HUES48 (cell line): ENCODE data around the gene HCFC1R1.

ENCODE experiments used
- H3K27ac ChIP-seq: one replicate; pipeline ENCODE4 v1.7.0; 2013; ENCODE audit warnings: low read depth, low read length, inconsistent platforms
- H3K27me3 ChIP-seq: 2 replicates; pipeline ENCODE4 v1.6.1; 2013; ENCODE audit warnings: mild to moderate bottlenecking, low read length; ENCODE audit not compliant: control insufficient read depth, insufficient read depth
- H3K36me3 ChIP-seq: 2 replicates; pipeline ENCODE4 v1.6.1; 2013; ENCODE audit warnings: low read length; ENCODE audit not compliant: control insufficient read depth, insufficient read depth
- H3K4me1 ChIP-seq: 2 replicates; pipeline ENCODE4 v1.6.1; 2013; ENCODE audit warnings: mild to moderate bottlenecking, low read length; ENCODE audit not compliant: control insufficient read depth, insufficient read depth
- H3K4me3 ChIP-seq: 2 replicates; pipeline ENCODE4 v1.5.1; 2013; ENCODE audit warnings: mild to moderate bottlenecking, low read depth, low read length
- H3K9ac ChIP-seq: 2 replicates; pipeline ENCODE4 v1.6.1; 2013; ENCODE audit warnings: mild to moderate bottlenecking, low read depth, low read length, moderate library complexity
- H3K9me3 ChIP-seq: 2 replicates; pipeline ENCODE4 v1.6.1; 2013; ENCODE audit warnings: low read length; ENCODE audit not compliant: control insufficient read depth, insufficient read depth

The HCFC1R1 gene

GRCh38 chr16:3023415-3023668 is 400 bp downstream of the HCFC1R1 start:
- Histone ChIP-seq H3K4me3 (peak overlapping the region; percentile 98), H3K27me3 (no peaks in the 10 kb centered on the region), H3K4me1 (peaks cover 20% of the 10 kb centered on the region), H3K9ac (peak overlapping the region; percentile 86), H3K9me3 (no peaks in the 10 kb centered on the region), H3K36me3 (peaks cover 23% of the 10 kb centered on the region), H3K27ac (peak overlapping the region; percentile 100)

GRCh38 chr16:3022684-3023414 is 893 bp downstream of the HCFC1R1 start:
- Histone ChIP-seq H3K27ac (peak overlapping the region; percentile 100), H3K9ac (peak overlapping the region; percentile 86), H3K4me1 (peaks cover 20% of the 10 kb centered on the region), H3K27me3 (no peaks in the 10 kb centered on the region), H3K9me3 (no peaks in the 10 kb centered on the region), H3K4me3 (peak overlapping the region; percentile 98), H3K36me3 (peaks cover 23% of the 10 kb centered on the region)

- Histone ChIP-seq H3K9ac (peak overlapping the region; percentile 86), H3K9me3 (no peaks in the 10 kb centered on the region), H3K27me3 (no peaks in the 10 kb centered on the region), H3K4me1 (peaks cover 16% of the 10 kb centered on the region), H3K27ac (peak overlapping the region; percentile 100), H3K4me3 (peak overlapping the region; percentile 98), H3K36me3 (peaks cover 20% of the 10 kb centered on the region)
These were observed 1.5 kb downstream of the HCFC1R1 start for GRCh38 chr16:3022208-3022683.

DNA sequence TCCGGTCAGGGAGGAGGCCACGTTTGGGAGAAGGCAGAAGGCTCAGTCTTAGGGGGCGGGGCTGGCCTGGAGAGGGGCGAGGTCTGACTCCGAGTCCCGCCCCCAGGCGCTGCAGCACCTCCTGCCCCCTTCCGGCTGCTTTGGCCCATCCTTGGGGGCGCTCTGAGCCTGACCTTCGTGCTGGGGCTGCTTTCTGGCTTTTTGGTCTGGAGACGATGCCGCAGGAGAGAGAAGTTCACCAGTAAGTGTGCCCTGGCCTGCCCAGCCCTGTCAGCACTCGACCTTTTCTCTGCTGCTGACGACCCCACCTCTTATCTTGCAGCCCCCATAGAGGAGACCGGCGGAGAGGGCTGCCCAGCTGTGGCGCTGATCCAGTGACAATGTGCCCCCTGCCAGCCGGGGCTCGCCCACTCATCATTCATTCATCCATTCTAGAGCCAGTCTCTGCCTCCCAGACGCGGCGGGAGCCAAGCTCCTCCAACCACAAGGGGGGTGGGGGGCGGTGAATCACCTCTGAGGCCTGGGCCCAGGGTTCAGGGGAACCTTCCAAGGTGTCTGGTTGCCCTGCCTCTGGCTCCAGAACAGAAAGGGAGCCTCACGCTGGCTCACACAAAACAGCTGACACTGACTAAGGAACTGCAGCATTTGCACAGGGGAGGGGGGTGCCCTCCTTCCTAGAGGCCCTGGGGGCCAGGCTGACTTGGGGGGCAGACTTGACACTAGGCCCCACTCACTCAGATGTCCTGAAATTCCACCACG is 2.1 kb downstream of the HCFC1R1 start:
- peak overlapping the region; percentile 75 for H3K9ac ChIP-seq
- peaks cover 16% of the 10 kb centered on the region for H3K4me1 ChIP-seq

GRCh38 chr16:3020604-3021448 is 2.9 kb downstream of the HCFC1R1 start:
- Histone ChIP-seq H3K27ac (peak overlapping the region; percentile 100), H3K4me1 (peaks cover 21% of the 10 kb centered on the region)

More for the DNA sequence above, 2.1 kb downstream of the HCFC1R1 start:
- Histone ChIP-seq H3K27ac (peak overlapping the region; percentile 100), H3K4me3 (peak overlapping the region; percentile 98), H3K27me3 (no peaks in the 10 kb centered on the region), H3K9me3 (no peaks in the 10 kb centered on the region), H3K36me3 (peaks cover 14% of the 10 kb centered on the region)

GRCh38 chr16:3020247-3020603 is 3.5 kb downstream of the HCFC1R1 start, which contains the start of gene TNFRSF12A:
TSS of gene TNFRSF12A (plus strand) at chr16:3020368. CDS start at chr16:3020398, 30 bp downstream.
- Histone ChIP-seq H3K9me3 (no peaks in the 10 kb centered on the region), H3K36me3 (peaks cover 14% of the 10 kb centered on the region), H3K4me3 (peak within 1 kb of the TSS; percentile 98), H3K27me3 (no peaks in the 10 kb centered on the region), H3K9ac (peak within 1 kb of the TSS; percentile 97), H3K4me1 (peaks cover 24% of the 10 kb centered on the region), H3K27ac (peak within 1 kb of the TSS; percentile 100)

More at GRCh38 chr16:3020604-3021448, 2.9 kb downstream of the HCFC1R1 start:
- H3K36me3 ChIP-seq = peaks cover 12% of the 10 kb centered on the region
- peak overlapping the region; percentile 97 for H3K9ac ChIP-seq
- peak overlapping the region; percentile 98 for H3K4me3 ChIP-seq
- no peaks in the 10 kb centered on the region for H3K9me3 ChIP-seq
- no peaks in the 10 kb centered on the region for H3K27me3 ChIP-seq

- Histone ChIP-seq H3K27me3 (no peaks in the 10 kb centered on the region), H3K27ac (peak overlapping the region; percentile 69), H3K4me1 (peaks cover 29% of the 10 kb centered on the region), H3K4me3 (peak overlapping the region; percentile 98), H3K9ac (no peak overlapping the region), H3K36me3 (peaks cover 19% of the 10 kb centered on the region), H3K9me3 (no peaks in the 10 kb centered on the region)
These were observed 4.0 kb downstream of the HCFC1R1 start for GRCh38 chr16:3019594-3020246.

GRCh38 chr16:3017794-3018506 is 5.8 kb downstream of the HCFC1R1 start, which contains the start of gene CLDN6:
TSS of gene CLDN6 (minus strand) at chr16:3018183. CDS start at chr16:3016021, 2,162 bp downstream.
- H3K36me3 ChIP-seq = peaks cover 20% of the 10 kb centered on the region
- peaks cover 44% of the 10 kb centered on the region for H3K4me1 ChIP-seq
- H3K27me3 ChIP-seq = no peaks in the 10 kb centered on the region
- H3K4me3 ChIP-seq = peak within 1 kb of the TSS; percentile 97
- peak within 1 kb of the TSS; percentile 96 for H3K9ac ChIP-seq
- no peaks in the 10 kb centered on the region for H3K9me3 ChIP-seq
- peak within 1 kb of the TSS; percentile 99 for H3K27ac ChIP-seq

GRCh38 chr16:3017344-3017743 is 6.4 kb downstream of the HCFC1R1 start:
- H3K9ac ChIP-seq = peak overlapping the region; percentile 96
- H3K36me3 ChIP-seq = peaks cover 20% of the 10 kb centered on the region
- H3K4me3 ChIP-seq = peak overlapping the region; percentile 97
- H3K4me1 ChIP-seq = peaks cover 41% of the 10 kb centered on the region
- H3K27me3 ChIP-seq = no peaks in the 10 kb centered on the region
- H3K27ac ChIP-seq = peak overlapping the region; percentile 99
- no peaks in the 10 kb centered on the region for H3K9me3 ChIP-seq
